H7 (cell line): ENCODE results near the gene ZNF593. TPM values are rescaled to one million over a fixed set of nuclear protein-coding genes. Genes with fewer than 3 reads are reported as not detected.

Experiments used
- DNase-seq: peaks from one replicate; pipeline ENCODE4 v3.0.0; 2012
- H3K27me3 ChIP-seq: 2 replicates; pipeline ENCODE4 v1.6.0; 2011; ENCODE audit warnings: mild to moderate bottlenecking, low read length; ENCODE audit not compliant: control insufficient read depth, insufficient read depth
- H3K36me3 ChIP-seq: replicated peaks from 2 replicates; pipeline ENCODE4 v1.5.1; 2011; ENCODE audit warnings: low read length; ENCODE audit not compliant: control insufficient read depth, insufficient read depth
- H3K4me3 ChIP-seq: 2 replicates; pipeline ENCODE4 v1.5.1; 2011; ENCODE audit warnings: low read depth, mild to moderate bottlenecking, control low read depth, low read length, moderate library complexity; ENCODE audit not compliant: insufficient read depth
- total RNA-seq: library from RNA; depleted of rRNA; stranded (reverse); fragments of >200 nt; shearing (Covaris generic); gene quantifications from 2 replicates; pipeline ENCODE4 v1.2.3, GENCODE V29; 2014; rRNA removed

The ZNF593 gene
- total RNA-seq, 1 experiment from 2014 or later: 59.0 TPM

- no peak for DNase-seq
- no peaks in the 10 kb centered on the region; the same call in 1 of the 2 replicates for H3K27me3 ChIP-seq
- no peak overlapping the region for H3K4me3 ChIP-seq
- H3K36me3 ChIP-seq: no peaks in the 10 kb centered on the region
Observed at GRCh38 chr1:26197301-26197700, 27.6 kb downstream of the ZNF593 start.

GRCh38 chr1:26197813-26198212, 28.1 kb downstream of the ZNF593 start:
- no peak for DNase-seq
- Histone ChIP-seq H3K36me3 (no peaks in the 10 kb centered on the region), H3K4me3 (no peak overlapping the region), H3K27me3 (no peaks in the 10 kb centered on the region; the same call in 1 of the 2 replicates)

GRCh38 chr1:26200413-26200812, 30.7 kb downstream of the ZNF593 start:
- no peaks in the 10 kb centered on the region for H3K36me3 ChIP-seq
- peak overlapping the region; percentile 38; the same call in 1 of the 2 replicates for H3K4me3 ChIP-seq
- no peaks in the 10 kb centered on the region; the same call in 1 of the 2 replicates for H3K27me3 ChIP-seq
- peak; percentile 26 for DNase-seq

- H3K27me3 ChIP-seq: no peaks in the 10 kb centered on the region; the same call in 1 of the 2 replicates
- DNase-seq: peak; percentile 51
- no peak overlapping the region for H3K4me3 ChIP-seq
- no peaks in the 10 kb centered on the region for H3K36me3 ChIP-seq
Observed at GRCh38 chr1:26203642-26204318, 34.1 kb downstream of the ZNF593 start.

- H3K36me3 ChIP-seq: no peaks in the 10 kb centered on the region
- no peaks in the 10 kb centered on the region for H3K27me3 ChIP-seq
- no peak overlapping the region for H3K4me3 ChIP-seq
- no peak for DNase-seq
Observed at GRCh38 chr1:26210147-26210870, 40.6 kb downstream of the ZNF593 start.

- no peaks in the 10 kb centered on the region for H3K36me3 ChIP-seq
- no peak overlapping the region for H3K4me3 ChIP-seq
- H3K27me3 ChIP-seq: no peaks in the 10 kb centered on the region
- DNase-seq: no peak
Observed at GRCh38 chr1:26212726-26213125, 43.0 kb downstream of the ZNF593 start.

GRCh38 chr1:26213335-26213905, 43.7 kb downstream of the ZNF593 start:
- no peaks in the 10 kb centered on the region for H3K27me3 ChIP-seq
- no peak overlapping the region for H3K4me3 ChIP-seq
- no peaks in the 10 kb centered on the region for H3K36me3 ChIP-seq
- no peak for DNase-seq

GRCh38 chr1:26215246-26215645, 45.5 kb downstream of the ZNF593 start:
- H3K36me3 ChIP-seq: no peaks in the 10 kb centered on the region
- no peak for DNase-seq
- H3K4me3 ChIP-seq: no peak overlapping the region
- no peaks in the 10 kb centered on the region for H3K27me3 ChIP-seq

- H3K36me3 ChIP-seq: no peaks in the 10 kb centered on the region
- H3K4me3 ChIP-seq: no peak overlapping the region
- peak; percentile 28 for DNase-seq
- no peaks in the 10 kb centered on the region; the same call in 1 of the 2 replicates for H3K27me3 ChIP-seq
Observed at GRCh38 chr1:26218906-26219494, 49.3 kb downstream of the ZNF593 start.

Other genes starting within 250 kb of the ZNF593 start
- gene PAFAH2, start 171.8 kb upstream of the ZNF593 start, total RNA-seq: 11.1 and 13.0 TPM in 2 replicates
- 0.38 and 1.1 TPM in 2 replicates for gene EXTL1, start 148.1 kb upstream of the ZNF593 start, total RNA-seq
- 0.17 TPM in 1 of 2 replicates, not detected in the other for gene SLC30A2, start 123.8 kb upstream of the ZNF593 start, total RNA-seq
- 0.07 and 0.11 TPM in 2 replicates for gene TRIM63, start 102.3 kb upstream of the ZNF593 start, total RNA-seq
- gene PDIK1L, start 58.1 kb upstream of the ZNF593 start, total RNA-seq: 5.9 and 6.0 TPM in 2 replicates
- gene FAM110D, start 10.8 kb upstream of the ZNF593 start, total RNA-seq: 1.00 and 2.7 TPM in 2 replicates
- not detected in 2 replicates for gene C1orf232, start 945 bp upstream of the ZNF593 start, total RNA-seq
- 0.22 TPM in 1 of 2 replicates, not detected in the other for gene ZNF593OS, start 1.9 kb downstream of the ZNF593 start, total RNA-seq
- gene CNKSR1, start 7.6 kb downstream of the ZNF593 start, total RNA-seq: 21.7 and 23.1 TPM in 2 replicates
- 0.10 and 0.33 TPM in 2 replicates for gene CATSPER4, start 20.7 kb downstream of the ZNF593 start, total RNA-seq
- gene CEP85, start 64.3 kb downstream of the ZNF593 start, total RNA-seq: 60.1 and 69.7 TPM in 2 replicates
- 40.8 and 56.7 TPM in 2 replicates for gene SH3BGRL3, start 110.2 kb downstream of the ZNF593 start, total RNA-seq
- gene UBXN11, start 136.7 kb downstream of the ZNF593 start, total RNA-seq: 13.4 and 14.6 TPM in 2 replicates
- gene CD52, start 148.1 kb downstream of the ZNF593 start, total RNA-seq: 5.1 and 8.3 TPM in 2 replicates
- gene CRYBG2, start 184.2 kb downstream of the ZNF593 start, total RNA-seq: 7.9 and 8.7 TPM in 2 replicates
- not detected in 2 replicates for gene ZNF683, start 202.8 kb downstream of the ZNF593 start, total RNA-seq
- gene LIN28A, start 240.9 kb downstream of the ZNF593 start, total RNA-seq: 863 and 868 TPM in 2 replicates